AG08395 (cell line): ENCODE measurements around the gene RHPN2.
"Not testable (repeated sequence)": the region's sequence is repeated elsewhere in the genome, so short reads cannot be mapped to it uniquely, and the experiment has no call there.

Source experiments
- DNase-seq: peaks from one replicate; pipeline ENCODE4 v3.0.0; 2012; ENCODE audit warnings: mixed read lengths, low spot score

The RHPN2 gene

DNA sequence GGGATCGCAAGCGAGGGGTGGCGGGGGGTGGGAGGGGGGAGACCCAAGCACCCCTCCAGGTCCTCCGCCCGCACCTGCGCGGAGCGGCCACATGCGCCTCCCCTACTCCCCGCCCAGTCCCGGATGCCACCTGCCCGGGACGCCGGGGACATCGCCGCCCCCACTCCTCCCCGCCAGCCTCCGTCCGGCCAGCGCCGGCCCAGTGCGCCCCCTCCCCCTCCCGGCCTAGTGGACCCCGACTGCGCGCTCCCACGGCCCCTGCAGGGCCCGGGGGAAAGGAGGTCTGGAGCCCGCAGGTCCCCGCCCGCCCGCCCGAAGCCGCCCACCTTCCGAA is 263 bp downstream of the RHPN2 start:
- no peak for DNase-seq

DNA sequence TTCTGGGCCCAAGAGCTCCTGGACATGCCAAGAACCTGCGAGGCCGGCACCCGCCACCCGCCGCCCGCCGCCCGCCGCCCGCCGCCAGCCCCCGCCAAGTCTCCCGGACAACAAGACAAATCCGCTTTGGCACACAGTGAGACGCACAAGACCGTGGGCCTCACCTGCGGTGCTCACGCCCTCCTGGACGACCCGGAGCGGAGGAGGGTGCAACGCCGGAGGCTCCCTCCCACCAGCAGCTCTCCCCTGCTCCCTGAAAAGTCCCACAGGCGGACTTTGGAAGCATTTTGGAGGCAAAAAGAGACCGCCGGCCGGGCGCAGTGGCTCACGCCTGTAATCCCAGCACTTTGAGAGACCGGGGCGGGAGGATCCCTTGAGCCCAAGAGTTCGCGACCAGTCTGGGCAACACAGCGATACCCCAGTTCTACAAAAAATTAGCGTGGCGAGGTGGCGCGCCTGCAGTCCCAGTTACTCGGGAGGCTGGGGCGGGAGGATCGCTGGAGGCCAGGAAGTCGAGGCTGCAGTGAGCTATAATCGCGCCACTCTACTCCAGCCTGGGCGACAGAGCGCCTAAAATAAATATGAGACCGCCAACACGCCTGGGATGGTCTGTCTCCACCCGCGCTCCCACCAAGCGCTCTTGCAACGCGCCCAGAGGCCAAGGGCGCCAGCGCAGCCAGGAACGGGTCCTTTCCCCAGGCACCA is 783 bp downstream of the RHPN2 start:
- no peak for DNase-seq

- DNase-seq = no peak
Measured at GRCh38 chr19:33063356-33063752, 1.3 kb downstream of the RHPN2 start.

- no peak for DNase-seq
Measured at GRCh38 chr19:33062902-33063301, 1.8 kb downstream of the RHPN2 start.

DNA sequence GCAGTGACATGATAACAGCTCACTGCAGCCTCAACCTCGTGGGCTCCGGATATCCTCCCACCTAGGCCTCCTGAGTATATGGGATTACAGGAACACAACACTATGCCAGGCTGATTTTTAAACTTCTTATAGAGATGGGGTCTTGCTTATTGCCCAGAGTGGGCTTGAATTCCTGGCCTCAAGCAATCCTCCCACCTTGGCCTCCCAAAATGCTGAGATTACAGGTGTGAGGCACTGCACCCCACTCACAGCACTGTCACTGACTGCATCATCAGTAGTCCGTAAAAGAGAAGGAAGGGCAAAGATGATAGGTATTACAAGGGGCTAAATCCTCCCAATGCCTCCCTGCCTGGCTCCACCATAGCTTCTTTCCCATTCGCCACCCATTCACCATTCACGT is 4.1 kb downstream of the RHPN2 start:
- DNase-seq = no peak

DNA sequence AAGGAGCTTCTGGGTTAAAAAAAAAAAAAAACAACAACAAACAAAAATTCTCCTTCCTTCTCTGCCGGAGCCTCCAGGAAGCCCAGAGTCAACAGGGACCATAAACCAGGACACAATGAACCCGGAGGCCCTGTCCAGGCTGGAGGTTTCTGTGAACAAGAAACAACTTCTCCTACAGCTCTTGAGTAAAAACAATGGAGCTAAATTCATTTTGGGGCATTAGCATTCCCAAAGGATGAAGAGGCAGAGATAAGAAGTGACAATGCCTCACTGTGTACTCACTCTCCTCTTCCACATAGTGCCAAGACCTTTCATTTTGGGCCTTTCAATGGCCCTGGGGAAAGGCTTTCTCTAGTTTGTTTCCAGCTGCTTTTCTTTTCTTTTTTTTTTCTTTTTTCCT is 9.0 kb downstream of the RHPN2 start:
- DNase-seq = peak; percentile 22

- DNase-seq = no peak
Measured at GRCh38 chr19:33054623-33055022, 10.1 kb downstream of the RHPN2 start.

DNA sequence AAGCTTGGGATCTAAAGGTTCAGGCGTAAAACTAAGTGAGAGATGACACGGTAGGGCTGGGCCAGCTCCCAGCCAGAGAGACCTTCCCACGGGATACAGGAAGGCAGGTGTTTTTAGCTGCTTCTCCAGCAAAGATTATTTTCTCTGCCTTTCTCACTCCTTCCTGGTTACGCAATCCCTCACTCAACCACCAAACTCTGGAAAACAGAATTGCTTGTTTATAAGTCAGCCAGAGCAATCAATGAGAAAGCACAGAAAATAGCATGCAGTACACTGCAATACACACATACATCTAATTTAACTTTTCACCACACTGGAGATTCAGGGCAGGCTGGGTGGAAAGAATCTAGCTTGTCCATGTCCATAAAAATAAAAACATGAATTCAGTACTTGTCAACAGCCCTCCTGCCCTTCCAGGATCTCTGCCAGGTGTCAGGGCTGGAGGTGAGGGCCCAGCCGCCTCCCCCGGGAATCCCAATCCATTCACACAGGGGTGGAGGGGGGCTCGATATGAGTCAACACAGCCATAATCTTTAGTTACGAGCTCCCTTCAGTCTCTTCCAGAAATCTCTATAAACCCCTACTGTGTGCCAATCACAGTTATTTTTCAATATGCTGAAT is 12.2 kb downstream of the RHPN2 start:
- DNase-seq = peak; percentile 37

DNA sequence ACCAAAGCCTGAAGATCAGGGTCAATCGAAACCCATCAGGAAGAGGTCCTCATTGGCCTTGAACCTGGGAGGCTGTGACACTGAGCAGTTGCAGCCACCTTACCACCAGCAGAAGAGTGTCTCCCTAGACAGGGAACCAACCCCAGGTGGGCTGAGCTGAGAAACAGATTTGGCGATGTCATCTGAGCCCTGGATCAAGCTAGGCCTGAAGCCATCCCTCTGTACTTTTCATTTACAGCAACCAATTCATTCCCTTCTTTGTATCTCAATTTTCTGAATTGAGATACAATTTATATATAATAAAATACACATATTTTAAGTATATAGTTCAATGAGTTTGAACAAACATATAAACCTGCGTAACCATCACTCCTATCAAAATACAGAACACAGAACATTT is 14.6 kb downstream of the RHPN2 start:
- DNase-seq = no peak

DNA sequence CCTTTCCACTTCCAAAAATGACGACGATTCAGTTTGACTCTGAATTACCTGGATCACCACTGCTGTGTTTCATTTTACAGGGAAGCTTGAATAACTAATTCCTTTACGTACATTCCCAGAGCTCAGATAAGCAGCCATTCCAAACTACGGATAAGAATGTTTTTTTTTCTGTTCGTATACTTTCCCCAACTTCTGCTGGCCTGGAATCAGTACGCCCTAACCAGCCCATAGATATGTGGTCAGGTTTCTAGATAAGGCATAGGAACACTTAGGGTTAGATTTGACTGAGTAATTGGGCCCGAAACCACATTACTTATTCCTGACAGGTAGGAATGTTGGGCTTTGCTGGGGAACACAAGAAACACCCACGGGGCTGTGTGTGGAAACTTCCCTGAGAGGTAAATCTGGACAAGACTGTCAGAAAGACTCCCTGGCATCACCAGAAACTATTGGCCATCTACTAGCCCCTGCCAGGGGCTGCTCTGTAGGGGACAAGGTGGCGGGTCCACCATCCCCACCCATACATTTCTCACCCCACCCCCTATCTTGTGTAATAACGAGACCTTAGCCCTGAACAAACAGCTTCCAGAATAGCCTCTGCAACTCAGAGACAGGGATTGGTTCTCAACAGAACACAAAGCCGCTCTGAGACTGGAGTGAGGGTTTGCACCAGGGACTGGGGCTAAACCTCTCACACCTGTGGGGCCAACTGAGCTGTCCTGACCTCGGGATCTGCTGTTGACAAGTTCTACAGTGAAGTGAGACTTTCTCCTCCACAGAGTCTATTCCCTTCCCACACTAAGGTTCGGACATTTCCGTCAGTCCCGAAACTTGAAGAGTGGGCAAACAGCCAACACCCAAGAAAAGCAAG is 15.6 kb downstream of the RHPN2 start:
- DNase-seq = no peak

DNA sequence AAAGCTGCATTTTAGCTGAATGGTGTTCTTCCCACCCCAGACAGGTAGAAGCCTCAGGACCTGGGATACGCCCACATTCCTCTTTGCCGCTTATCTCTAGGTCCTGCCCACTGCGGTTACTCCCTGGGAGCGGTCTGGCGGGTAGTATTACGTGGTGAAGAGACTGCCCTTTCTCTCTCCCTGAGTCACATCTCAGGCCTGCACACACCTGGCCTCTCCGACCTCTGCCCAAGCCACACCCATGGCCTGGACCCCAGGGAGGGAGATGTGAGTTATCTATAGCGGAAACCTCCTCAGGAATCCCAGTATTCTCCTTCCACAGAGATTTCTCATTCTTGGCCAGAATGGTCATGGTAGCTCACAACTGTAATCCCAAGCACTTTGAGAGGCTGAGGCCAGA is 17.3 kb downstream of the RHPN2 start:
- DNase-seq = no peak

GRCh38 chr19:33041828-33042160 is 22.9 kb downstream of the RHPN2 start:
- DNase-seq = not testable (repeated sequence)

- peak; percentile 40 for DNase-seq
Measured at GRCh38 chr19:33040994-33041827, 23.5 kb downstream of the RHPN2 start.

- DNase-seq = no peak
Measured at GRCh38 chr19:33039815-33040214, 24.9 kb downstream of the RHPN2 start.

DNA sequence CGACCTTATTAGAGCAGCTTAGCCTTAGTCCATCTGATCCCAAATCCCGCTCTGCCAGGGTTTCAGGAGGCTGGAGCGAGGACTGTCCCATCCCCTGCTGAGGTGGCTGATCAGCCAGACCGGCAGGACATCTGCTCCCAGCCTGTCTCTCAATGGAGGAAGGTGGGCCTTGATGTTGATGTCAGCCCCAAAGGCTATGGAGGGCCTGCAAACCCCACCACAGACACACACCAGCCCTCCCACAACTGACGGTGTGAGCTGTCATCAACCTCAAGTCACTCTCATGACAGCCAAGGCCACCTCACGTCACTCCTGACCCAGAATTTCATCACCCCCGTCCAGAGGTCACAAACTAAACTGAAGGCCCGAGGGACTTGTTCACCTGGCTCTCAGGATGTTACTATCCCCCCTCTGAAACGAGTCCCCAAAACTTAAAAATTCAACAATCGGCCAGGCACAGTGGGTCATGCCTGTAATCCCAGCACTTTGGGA is 25.5 kb downstream of the RHPN2 start:
- DNase-seq = no peak

DNA sequence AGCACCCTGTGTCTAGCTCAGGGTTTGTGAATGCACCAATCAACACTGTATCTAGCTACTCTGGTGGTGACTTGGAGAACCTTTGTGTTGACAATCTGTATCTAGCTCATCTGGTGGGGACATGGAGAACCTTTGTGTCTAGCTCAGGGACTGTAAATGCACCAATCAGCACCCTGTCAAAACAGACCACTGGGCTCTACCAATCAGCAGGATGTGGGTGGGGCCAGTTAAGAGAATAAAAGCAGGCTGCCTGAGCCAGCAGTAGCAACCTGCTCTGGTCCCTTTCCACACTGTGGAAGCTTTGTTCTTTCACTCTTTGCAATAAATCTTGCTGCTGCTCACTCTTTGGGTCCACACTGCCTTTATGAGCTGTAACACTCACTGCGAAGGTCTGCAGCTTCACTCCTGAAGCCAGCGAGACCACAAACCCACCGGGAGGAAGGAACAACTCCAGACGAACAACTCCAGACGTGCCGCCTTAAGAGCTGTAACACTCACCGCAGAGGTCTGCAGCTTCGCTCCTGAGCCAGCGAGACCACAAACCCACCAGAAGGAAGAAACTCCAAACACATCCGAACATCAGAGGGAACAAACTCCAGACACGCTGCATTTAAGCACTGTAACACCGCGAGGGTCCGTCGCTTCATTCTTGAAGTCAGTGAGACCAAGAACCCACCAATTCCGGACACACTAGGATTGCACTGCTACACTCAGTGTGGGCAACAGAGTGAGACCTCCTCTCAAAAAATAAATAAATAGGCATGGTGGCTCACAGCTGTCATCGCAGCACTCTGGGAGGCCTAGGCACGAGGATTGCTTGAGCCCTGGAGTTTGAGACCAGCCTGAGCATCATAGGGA is 27.3 kb downstream of the RHPN2 start:
- not testable (repeated sequence) for DNase-seq

DNA sequence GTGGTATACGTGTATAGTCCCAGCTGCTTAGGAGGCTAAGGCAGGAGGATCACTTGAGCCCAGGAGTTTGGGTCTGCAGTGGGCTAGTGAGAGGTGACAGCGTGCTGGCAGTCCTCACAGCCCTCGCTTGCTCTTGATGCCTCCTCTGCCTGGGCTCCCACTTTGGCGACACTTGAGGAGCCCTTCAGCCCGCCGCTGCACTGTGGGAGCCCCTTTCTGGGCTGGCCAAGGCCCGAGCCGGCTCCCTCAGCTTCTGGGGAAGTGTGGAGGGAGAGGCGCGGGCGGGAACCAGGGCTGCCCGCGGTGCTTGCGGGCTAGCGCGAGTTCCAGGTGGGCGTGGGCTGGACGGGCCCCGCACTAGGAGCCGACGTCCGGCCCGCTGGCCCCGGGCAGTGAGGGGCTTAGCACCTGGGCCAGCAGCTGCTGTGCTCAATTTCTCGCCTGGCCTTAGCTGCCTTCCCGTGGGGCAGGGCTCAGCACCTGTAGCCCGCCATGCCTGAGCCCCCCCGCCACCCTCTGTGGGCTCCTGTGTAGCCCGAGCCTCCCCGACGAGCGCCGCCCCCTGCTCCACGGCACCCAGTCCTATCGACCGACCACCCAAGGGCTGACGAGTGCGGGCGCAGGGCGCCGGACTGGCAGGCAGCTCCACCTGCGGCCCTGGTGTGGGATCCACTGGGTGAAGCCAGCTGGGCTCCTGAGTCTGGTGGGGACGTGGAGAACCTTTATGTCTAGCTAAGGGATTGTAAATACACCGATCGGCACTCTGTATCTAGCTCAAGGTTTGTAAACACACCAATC is 28.1 kb downstream of the RHPN2 start:
- DNase-seq = not testable (repeated sequence)

DNA sequence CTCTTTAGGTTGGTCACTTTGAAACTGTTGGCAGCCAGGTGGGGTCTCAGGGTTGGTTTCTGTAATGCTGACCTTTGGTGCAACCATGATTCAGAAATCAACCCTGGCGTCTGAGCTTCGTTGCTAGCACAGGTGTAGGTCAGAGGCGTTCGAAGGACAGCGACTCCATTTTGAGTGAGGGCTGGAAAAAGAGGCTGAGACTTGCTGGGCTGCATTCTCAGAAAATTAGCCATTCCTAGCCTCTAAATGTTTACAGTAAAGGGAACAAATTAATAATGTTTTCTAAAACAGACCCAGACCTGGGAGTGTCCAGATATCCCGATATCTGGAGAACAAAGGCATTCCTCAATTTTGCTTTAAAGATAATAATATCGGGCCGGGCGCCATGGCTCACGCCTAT is 29.2 kb downstream of the RHPN2 start:
- no peak for DNase-seq

DNA sequence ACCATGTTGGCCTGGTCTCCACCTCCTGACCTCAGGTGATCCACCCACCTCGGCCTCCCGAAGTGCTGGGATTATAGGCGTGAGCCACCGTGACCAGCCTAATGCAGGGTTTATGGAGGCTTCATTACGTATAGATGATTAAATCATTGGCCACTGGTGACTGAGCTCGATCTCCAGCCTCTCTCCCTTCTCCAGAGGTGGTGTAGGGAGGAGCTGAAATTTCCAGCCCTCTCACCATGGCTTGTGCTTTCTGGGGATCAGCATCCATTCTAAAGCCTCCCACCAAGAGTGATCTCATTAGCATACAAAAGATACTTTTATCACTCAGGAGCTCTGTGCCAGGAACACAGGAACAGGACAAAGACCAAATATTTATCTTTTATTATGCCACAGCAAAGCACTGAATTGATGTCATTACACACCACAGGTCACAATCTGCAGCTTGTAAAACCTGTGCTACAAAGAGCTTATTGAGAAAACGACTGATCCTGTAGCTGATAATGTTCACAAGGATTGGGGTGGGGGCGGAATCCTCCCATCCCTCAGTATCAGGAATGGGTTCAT is 32.4 kb downstream of the RHPN2 start:
- DNase-seq = no peak

GRCh38 chr19:33029746-33030303 is 34.9 kb downstream of the RHPN2 start:
- DNase-seq = no peak
